Suppressor macrophage (primary cell): Measurements from ENCODE around the gene OR4B1.

Source experiments
- DNase-seq, 4 experiments: peaks; one replicate each; pipeline ENCODE4 v3.0.0-alpha.2; 2020 to 2022

OR4B1 gene

DNA sequence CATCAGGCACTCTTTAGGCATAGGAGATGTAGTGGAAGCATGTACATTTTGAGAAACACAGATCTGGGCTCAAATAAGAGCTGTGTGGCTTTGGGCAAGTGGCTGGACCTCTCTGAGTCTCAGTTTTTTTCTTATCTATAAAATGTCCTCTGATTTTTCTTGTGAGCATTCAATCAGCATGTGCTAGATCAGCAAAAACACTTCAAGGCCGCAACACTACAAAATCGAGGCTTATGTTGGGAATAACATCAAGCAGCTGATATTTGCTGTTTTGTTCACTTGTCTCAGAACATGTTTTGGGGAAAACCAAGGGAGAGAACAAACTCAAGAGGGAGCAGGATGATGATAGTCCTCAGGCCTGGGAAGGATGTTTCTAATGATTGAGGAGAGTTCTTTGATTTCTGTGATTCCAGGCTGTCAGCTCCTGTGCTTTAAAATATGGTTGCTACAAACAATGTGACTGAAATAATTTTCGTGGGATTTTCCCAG lies 46.9 kb downstream of the OR4B1 start, which contains the start of gene OR4X1:
Gene OR4X1 (plus strand): TSS at position 439 of the 489 bp plus-strand sequence. CDS start 0 bp downstream, at position 439.
- DNase-seq, result no peak
